22Rv1 (cell line): ENCODE results near the gene MT1M.
"Not testable (repeated sequence)": the region's sequence is repeated elsewhere in the genome, so short reads cannot be mapped to it uniquely, and the experiment has no call there.

Experiments
- H3K27ac ChIP-seq: fragments of 450-650 bp; 2 replicates; pipeline ENCODE4 v1.5.1; 2017
- ZFX ChIP-seq: fragments of 450-650 bp; IDR thresholded peaks from 2 replicates; pipeline ENCODE4 v1.6.1; 2017; ENCODE audit warnings: antibody characterized with exemption, borderline replicate concordance
- TF ChIP-seq, protein P1 (sequence below): fragments of 450-650 bp; IDR thresholded peaks from 2 replicates; pipeline ENCODE4 v1.5.1; 2017; ENCODE audit warnings: mild to moderate bottlenecking

MT1M gene

DNA sequence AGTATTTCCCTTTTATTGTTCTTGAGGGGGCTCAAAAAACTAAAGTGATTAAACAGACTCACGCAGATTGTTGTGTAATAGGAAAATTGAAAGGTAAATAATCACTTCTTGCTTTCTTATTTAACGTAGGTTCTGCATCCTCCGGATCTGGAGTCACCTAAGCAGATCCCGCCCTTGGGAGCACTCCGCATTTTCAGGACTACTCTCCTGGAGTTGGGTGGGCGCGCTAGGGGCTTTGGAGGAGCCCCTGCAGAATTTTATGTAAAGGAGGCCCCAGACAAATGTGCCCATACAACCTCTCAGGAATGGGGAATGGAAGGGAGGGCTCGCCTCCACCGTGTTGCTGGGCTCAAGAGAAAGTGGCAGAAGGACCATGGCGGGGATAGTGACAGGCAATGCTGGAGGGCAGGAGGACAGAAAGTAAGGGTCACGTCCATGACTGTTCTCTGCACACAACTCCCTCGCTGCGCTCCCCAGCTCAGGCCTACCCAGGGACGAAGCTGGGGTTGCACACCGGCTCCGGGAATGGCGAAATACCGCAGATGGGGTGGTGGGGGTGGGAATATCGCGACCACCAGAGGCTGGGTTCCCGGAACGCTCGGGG, 15.7 kb upstream of the MT1M start:
- TF ChIP-seq, protein P1, sequence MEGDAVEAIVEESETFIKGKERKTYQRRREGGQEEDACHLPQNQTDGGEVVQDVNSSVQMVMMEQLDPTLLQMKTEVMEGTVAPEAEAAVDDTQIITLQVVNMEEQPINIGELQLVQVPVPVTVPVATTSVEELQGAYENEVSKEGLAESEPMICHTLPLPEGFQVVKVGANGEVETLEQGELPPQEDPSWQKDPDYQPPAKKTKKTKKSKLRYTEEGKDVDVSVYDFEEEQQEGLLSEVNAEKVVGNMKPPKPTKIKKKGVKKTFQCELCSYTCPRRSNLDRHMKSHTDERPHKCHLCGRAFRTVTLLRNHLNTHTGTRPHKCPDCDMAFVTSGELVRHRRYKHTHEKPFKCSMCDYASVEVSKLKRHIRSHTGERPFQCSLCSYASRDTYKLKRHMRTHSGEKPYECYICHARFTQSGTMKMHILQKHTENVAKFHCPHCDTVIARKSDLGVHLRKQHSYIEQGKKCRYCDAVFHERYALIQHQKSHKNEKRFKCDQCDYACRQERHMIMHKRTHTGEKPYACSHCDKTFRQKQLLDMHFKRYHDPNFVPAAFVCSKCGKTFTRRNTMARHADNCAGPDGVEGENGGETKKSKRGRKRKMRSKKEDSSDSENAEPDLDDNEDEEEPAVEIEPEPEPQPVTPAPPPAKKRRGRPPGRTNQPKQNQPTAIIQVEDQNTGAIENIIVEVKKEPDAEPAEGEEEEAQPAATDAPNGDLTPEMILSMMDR: no peak
- TF ChIP-seq ZFX: no peak
- no peak overlapping the region for H3K27ac ChIP-seq

DNA sequence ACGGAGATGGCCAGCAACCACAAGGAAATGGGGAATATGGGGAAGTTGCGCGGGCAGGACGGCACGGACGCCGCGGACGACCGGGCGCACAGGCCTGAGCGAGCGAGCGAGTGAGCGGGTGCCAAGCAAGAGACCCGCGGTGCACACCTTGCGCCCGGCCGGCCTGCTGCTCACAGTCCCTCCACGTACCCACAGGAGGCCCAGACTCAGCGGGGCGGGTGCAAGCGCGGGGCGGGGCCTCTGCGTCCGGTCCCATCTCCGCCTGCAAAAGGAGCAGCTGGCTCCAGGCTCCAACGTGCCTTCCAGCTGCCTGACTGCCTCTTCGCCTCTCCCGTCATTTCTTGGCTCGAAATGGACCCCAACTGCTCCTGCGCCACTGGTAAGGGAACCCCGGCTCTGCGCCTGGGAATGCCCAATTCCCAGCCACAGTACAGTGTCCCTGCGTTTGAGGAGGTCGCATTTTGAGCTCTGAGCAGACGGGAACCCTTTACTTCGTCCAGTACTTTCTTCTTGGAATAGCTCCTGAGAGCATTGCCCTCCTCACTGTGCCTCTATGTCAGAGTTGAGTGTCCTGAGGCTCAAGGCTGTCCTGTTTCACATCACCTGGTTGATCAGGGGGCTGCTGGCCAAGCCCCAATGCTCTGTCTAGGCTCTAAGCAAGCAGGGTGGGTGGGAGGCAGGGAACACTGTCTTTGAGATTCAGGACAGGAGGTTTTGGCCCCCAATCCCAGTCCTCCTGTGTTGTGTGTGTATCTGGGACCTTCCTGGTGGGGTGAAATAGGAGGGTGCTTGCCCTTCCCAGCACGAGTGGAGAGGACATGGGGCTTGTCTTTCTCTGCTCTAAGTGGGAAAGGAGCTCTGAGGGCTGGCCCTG, 15.0 kb upstream of the MT1M start:
- H3K27ac ChIP-seq: no peak overlapping the region

DNA sequence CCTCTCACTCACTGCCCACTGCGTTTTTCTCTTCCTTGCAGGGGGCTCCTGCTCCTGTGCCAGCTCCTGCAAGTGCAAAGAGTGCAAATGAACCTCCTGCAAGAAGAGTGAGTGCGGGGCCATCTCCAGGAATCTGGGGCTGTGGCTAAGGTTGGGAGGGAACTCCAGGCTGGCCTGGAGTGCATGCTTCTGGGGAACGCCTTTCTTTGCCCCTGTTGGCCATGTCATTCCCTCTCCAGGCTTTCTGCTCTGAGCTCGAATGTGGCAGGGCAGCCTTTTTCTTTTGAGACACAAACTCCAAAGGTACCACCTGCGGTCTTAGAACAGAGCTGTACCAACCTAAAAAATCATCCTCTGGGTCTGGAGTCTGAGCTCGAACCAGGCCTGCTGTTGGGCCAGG, 14.3 kb upstream of the MT1M start:
- no peak for TF ChIP-seq ZFX
- TF ChIP-seq, protein P1: no peak
- no peak overlapping the region for H3K27ac ChIP-seq

More for the DNA sequence above, 15.0 kb upstream of the MT1M start:
- TF ChIP-seq, protein P1: no peak
- no peak for TF ChIP-seq ZFX

DNA sequence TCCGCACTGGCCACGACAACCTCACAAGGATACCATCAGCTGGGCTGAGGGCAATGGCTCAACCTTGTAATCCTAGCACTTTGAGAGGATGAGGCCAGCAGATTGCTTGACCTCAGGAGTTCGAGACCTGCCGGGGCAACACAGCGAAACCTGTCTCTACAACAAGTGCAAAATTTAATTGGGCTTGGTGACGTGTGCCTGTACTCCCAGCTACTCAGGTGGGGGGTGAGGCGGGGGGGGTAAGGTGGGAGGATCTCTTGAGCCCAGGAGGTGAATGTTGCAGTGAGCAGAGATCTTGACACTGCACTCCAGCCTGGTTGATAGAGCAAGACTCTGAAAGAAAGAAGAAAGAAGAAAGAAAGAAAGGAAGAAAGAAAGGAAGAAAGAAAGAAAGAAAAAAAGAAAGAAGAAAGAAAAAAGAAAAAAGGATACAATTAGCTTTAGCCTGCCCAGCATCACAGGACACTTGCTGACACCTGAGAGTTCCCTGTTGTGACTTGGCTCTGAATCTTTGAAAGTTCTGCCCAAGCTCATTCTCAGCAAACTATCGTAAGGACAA, 12.0 kb upstream of the MT1M start:
- TF ChIP-seq ZFX: no peak
- TF ChIP-seq, protein P1: no peak
- no peak overlapping the region for H3K27ac ChIP-seq

DNA sequence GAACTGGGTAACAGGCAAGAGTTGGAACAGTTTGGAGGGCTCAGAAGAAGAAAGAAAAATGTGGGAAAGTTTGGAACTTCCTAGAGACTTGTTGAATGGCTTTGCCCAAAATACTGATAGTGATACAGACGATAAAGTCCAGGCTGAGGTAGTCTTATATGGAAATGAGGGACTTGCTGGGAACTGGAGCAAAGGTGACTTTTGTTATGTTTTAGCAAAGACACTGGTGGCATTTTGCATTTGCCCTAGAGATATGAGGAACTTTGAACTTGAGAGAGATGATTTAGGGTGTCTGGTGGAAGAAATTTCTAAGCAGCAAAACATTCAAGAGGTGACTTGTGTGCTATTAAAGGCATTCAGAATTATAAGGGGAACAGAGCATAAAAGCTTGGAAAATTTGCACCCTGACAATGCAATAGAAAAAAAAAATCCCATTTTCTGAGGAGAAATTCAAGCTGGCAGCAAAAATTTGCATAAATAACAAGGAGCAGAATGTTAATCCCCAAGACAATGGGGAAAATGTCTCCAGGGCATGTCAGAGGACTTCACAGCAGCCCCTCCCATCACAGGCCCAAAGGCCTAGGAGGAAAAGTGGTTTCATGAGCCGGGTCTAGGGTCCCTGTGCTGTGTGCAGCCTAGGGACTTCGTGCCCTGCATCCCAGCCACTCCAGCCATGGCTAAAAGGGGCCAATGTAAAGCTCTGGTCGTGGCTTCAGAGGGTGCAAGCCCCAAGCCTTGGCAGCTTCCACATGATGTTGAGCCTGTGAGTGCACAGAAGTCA, 10.6 kb upstream of the MT1M start:
- not testable (repeated sequence) for H3K27ac ChIP-seq

DNA sequence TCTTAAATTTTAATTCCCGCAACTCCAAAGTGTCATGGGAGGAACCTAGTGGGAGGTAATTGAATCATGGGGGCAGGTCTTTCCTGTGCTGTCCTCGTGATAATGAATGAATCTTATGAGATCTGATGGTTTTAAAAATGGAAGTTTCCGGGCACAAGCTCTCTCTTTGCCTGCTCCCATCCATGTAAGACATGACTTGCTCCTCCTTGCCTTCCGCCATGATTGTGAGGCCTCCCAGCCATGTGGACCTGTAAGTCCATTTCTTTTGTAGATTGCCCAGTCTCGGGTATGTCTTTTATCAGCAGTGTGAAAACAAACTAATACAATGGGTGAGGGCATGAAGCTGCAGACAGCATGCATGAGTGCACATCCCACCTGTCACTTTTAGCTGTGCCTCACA, 9.3 kb upstream of the MT1M start:
- not testable (repeated sequence) for H3K27ac ChIP-seq

DNA sequence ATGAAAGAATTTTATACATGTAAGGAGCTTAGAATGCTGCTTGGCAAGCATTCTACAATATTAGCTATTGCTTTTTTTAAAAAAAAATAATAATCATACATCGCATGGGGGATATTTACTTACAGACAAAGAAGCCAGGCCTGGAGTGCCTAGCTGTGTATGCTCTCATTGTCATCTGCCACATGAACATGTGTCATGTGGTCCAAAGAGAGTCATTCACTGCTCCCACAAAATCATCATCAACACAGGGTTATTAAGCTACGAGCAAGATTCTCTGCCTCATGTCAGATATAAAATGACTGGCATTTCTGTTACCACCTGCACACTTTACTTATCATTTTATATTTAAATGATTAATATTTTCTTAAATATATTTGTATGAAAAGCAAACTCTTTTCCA, 8.8 kb upstream of the MT1M start:
- no peak overlapping the region for H3K27ac ChIP-seq
- no peak for TF ChIP-seq ZFX
- TF ChIP-seq, protein P1: no peak
